Spleen (tissue), 7 donors: Measurements from ENCODE around the gene CTDSPL.

Source experiments
- POLR2A ChIP-seq, 3 donors: fragments of 450-650 bp; IDR thresholded peaks; one replicate each; pipeline ENCODE4 v1.5.1; 2017; ENCODE audit warnings: antibody characterized with exemption in 3 of 3, mild to moderate bottlenecking in 1 of 3
- POLR2AphosphoS5 ChIP-seq, 3 donors: sonication (generic); formaldehyde crosslinking; IDR thresholded peaks; one replicate each; pipeline ENCODE4 v1.5.1; 2017; ENCODE audit warnings: antibody characterized with exemption in 3 of 3
- TF ChIP-seq, protein P1 (sequence below), 11 experiments: fragments of 200-600 bp in 7 of 11; fragments of 450-650 bp in 4 of 11; sonication (generic) in 4 of 11; IDR thresholded peaks in 8 of 11; conservative IDR thresholded peaks in 3 of 11; 1 replicate in 7 of 11; 2 replicates in 4 of 11; pipeline versions ENCODE4 v1.4.0 to v1.8.0; 2016 to 2021; ENCODE audit warnings: antibody characterized with exemption in 11 of 11, inconsistent platforms in 4 of 11, mild to moderate bottlenecking in 1 of 11
- donor health status: DM: no; HTN: no; CAD: no; lungs with moderate emphysema.
- donor health status: DM: no; HTN: no; CAD: no.
- donor health status: DM: no; HTN: no; CAD: no.

DNA sequence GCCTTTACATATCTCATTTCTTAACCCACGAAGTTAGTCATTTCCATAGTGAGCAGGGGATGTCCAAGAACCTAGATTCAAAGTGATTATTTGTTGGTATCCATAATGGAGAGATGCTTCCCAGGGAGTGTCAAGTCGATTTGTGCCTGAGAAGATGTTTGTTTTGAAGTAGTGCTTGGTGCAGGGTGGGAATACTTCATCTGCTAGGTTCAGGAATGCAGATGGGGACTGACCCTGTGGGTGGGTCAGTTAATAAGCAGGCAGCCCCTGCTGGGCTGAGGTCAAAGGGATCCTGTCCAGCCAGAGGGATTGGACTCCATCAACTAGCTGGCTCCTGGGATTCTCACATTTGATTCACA lies 84.8 kb downstream of the CTDSPL start:
- TF ChIP-seq, protein P1, sequence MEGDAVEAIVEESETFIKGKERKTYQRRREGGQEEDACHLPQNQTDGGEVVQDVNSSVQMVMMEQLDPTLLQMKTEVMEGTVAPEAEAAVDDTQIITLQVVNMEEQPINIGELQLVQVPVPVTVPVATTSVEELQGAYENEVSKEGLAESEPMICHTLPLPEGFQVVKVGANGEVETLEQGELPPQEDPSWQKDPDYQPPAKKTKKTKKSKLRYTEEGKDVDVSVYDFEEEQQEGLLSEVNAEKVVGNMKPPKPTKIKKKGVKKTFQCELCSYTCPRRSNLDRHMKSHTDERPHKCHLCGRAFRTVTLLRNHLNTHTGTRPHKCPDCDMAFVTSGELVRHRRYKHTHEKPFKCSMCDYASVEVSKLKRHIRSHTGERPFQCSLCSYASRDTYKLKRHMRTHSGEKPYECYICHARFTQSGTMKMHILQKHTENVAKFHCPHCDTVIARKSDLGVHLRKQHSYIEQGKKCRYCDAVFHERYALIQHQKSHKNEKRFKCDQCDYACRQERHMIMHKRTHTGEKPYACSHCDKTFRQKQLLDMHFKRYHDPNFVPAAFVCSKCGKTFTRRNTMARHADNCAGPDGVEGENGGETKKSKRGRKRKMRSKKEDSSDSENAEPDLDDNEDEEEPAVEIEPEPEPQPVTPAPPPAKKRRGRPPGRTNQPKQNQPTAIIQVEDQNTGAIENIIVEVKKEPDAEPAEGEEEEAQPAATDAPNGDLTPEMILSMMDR (IDR thresholded peaks at IDR 0.05 in 8 of 11, conservative IDR thresholded peaks at IDR 0.05 in 3 of 11), result no peak
- TF ChIP-seq POLR2AphosphoS5 (IDR thresholded peaks at IDR 0.05) (no peak), POLR2A (IDR thresholded peaks at IDR 0.05) (no peak)
